ENCODE data around the gene RNF144A.
"Not testable (repeated sequence)": the region's sequence is repeated elsewhere in the genome, so short reads cannot be mapped to it uniquely, and the experiment has no call there.

RNF144A gene, protein sequence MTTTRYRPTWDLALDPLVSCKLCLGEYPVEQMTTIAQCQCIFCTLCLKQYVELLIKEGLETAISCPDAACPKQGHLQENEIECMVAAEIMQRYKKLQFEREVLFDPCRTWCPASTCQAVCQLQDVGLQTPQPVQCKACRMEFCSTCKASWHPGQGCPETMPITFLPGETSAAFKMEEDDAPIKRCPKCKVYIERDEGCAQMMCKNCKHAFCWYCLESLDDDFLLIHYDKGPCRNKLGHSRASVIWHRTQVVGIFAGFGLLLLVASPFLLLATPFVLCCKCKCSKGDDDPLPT

DNA sequence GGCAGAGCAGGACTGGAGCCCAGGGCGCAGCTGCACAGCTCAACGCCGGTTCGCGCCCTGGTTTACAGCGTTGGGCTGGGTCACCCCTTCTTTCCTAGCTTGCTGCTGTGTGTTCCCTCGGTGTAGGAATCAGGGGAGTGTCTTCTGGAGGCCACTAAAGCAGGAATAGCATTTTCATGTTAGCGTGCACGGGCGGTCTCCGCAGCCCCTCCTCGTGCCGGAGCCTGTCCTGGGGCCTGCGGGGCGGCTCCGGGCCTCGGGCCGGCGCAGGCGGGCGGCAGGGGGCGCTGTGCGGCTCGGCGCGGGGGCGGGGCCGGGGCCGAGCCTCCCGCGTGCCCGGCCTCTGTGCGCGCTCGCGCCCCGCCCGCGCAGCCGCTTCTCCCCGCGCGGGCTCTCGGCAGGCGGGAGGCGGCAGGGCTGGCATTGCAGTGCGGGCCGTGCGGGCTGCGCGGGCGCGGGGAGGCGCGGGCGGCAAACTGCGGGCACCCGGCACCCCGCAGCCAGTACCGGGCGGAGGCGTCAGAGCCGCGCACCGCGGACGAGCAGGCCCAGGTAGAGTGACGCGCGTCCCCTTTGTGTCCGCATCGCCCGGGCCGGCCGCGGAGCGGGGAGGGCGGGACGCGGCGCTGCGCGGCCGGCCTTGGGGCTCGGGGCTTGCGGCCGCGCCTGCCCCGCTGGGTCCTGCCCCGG lies at the start of gene RNF144A:
TSS of gene RNF144A (plus strand) at position 342 of the 690 bp plus-strand sequence. CDS start 79,515 bp downstream, outside the sequence.
- DNase-seq, result peak; percentile 30

DNA sequence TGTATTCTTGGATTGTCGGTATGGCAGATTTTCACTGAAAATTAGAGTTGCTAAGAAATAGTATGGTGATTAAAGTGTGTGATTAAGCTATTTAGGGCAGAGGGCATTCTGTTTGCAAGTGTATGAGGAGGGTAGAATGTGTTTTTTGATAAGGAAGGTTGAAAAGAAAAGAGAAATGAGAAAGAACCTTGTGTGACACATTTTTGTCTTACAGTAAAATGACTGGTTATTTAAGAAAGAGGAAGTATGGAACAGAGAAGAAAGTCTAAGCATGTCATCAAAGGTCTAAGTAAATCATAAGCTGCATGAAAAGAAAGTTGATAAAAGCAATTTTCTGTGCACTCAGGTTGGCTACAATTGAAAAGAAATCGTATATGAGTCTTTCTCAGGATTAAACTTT lies 44.8 kb upstream of the RNF144A start:
- DNase-seq, result no peak

DNA sequence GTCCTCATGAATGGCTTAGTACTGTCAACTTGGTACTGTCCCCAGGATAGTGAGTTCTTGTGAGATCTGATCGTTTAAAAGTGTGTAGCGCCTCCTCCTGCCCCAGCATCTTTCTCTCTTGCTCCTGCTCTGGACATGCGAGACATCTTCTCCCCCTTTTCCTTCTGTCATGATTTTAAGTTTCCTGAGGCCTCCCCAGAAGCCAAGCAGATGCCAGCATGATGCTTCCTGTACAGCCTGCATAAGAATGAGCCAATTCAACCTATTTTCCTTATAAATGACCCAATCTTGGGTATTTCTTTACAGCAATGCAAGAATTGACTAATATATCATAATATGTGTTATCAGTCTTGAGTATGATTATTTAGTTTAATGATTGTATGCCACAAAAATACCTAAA lies 43.2 kb upstream of the RNF144A start:
- no peak for DNase-seq

DNA sequence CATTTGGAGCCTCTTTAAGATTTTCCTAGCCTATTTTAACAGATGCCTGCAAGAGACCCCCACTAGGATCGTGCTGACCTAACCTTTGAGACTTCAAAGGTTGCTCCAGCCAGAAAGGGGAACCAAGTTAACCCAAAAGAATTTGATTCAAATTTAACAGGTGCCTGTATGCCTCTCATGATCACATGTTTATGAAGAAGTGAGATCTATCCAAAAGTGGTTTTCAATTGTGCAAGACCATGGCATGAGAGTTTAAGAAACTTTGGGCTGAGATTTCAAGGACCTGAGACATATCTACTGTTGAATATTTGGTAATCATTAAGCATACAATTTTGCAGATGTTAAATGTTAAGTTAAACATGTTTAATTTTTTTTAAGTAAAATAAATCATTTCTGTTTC lies 40.9 kb upstream of the RNF144A start:
- DNase-seq, result no peak

DNA sequence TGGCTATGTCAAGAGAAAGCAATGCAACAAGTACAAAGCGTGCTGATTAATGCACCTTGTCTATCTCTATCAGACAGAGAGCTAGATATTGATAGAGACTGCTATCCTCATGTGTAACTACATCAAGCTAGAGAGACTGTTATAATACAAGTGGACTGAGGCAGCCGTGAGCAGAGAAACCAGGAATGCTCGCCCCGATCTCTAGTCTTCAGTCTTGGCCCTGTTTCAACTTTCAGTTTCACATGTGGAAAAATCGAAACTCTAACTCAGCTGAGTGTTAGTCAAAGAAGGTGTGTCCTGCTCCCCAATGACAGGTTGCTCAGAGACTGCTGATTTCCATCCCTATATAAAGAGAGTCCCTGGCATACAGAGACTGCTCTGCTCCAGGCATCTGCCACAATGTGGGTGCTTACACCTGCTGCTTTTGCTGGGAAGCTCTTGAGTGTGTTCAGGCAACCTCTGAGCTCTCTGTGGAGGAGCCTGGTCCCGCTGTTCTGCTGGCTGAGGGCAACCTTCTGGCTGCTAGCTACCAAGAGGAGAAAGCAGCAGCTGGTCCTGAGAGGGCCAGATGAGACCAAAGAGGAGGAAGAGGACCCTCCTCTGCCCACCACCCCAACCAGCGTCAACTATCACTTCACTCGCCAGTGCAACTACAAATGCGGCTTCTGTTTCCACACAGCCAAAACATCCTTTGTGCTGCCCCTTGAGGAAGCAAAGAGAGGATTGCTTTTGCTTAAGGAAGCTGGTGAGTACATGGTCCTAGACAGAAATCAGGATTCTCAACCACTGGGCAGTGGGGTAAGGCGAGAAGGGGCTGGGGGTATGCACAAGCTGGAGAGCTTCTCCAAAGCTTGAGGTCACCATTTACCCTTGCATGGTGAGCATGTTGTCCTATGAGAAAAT lies 39.6 kb upstream of the RNF144A start, which contains the start of gene RSAD2:
TSS of gene RSAD2 (plus strand) at position 376 of the 903 bp plus-strand sequence. CDS start at position 400, 24 bp downstream.
- peak; percentile 34 for DNase-seq

DNA sequence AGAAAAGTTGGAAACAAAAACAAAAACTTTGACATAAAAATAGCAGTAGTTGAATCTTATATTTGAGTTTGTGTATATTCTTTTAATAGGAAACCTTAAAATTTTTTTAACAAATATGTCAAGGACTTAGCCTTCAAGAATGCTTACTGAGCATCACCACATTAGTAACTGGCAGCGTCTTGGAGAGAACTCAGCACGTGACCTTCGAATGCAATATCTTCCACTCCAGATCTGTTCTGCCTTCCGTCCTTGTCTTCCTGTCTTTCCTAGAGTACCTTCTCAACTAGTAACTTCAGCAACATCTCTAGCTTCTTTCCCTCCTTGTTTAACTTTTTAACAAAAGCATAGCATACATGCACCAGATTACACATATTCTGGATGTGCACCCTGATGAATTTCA lies 38.7 kb upstream of the RNF144A start:
- no peak for DNase-seq

DNA sequence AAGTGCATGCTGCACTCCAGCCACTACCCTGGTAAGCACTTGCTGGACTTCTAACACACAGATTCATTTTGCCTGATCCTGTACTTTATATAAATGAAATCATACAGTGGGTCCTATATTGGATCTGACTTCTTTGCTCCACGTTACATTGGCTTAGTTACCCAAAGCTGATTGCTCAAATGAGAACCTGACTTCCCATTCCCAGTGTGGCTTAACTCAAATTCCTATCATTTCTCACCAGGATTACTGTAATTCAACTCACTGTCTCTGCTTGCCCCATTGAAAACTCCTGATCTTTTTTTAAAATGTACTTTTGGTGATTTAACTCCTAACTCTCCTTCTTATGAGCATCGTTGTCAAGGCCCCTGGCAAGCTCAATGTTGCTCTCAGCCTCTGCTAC lies 38.2 kb upstream of the RNF144A start:
- DNase-seq, result no peak

DNA sequence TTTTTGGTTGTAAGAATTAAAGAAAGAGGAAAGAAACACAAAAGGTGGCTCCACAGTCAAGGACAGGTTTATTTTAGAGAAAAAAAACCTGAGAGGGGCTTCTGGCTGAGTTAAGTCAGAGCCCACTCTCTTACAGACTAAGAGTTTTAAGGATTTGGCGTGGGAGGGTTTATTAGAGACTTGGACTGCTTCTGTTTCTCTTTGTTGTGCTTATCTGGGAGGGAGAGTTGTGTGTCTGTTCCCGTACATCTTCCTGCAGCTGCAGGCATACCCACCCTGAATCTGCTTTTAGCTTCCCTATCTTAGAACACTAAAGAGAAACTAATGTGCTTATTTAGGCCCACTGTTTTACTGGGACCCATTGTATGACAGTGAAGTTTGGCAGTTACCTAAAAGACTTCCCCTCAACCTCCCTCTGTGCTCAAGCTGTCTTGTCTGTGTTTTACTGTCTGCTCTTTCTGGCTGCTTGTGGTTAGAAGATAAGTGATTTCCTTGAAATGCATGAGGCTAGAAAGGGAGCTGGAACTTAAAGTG lies 36.9 kb upstream of the RNF144A start:
- DNase-seq, result no peak

DNA sequence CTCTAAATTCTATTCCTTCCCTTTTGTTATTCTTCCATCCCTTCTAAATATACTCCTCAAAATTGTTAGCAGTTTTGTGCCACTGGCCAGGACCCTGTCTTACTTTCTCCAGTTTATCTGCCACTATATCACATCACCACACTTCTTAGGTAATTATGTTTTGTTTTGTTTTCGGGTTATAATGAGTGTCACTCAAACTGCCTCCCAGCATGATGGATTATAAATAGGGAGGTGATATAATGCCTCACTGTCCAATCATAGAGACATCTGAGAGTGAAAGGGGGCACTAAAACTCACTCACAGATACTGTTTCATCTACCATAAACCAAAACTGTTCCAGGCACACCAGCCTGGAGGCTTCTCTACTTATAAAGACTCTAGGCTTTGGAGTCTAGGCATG lies 36.2 kb upstream of the RNF144A start:
- no peak for DNase-seq

DNA sequence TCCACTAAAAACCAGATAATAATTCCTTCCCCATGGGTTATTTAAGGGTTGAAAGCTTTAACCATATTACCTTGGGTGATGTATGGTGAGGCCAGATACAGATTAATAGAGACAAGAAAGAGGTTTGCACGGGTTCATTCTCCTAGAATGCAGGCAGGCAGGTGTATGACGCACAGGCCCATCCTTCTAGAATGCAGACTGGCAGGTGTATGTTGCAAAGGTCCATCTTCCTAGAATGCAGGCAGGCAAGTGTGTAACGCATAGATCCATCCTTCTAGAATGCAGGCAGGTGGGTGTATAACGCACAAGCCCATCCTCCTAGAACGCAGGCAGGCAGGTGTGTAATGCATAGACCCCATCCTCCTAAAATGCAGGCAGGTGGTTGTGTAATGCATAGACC lies 35.7 kb upstream of the RNF144A start:
- DNase-seq, result no peak

DNA sequence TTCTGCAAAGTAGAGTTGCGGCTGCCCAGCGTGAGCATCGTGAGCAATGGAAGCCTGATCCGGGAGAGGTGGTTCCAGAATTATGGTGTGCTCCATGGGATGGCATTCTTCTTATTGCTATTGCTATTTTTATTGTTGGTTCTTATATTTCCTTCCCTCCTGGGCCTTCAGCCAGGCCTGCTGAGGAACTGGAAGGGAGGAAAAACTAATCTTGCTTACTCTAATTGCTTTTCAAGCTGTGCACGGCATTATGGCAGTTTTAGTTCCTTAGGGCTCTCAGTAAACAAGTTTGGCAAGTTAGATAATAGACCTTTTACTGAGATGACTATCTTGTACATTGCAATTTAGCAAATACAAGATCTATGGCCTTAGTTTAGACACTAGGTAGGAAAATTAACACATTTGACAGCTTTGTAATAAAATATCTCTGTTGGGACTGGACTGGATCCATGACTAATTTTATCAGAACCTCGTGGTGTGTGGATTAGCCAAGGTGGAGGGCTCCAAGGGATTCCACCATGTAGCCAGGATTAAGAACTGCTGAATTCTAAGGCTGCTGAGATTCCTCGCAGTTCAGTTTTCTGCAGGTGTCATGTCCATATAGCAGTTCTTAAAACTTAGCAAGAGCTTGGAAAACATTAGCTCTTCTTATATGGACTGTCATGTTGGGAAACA lies 33.6 kb upstream of the RNF144A start:
- no peak for DNase-seq

DNA sequence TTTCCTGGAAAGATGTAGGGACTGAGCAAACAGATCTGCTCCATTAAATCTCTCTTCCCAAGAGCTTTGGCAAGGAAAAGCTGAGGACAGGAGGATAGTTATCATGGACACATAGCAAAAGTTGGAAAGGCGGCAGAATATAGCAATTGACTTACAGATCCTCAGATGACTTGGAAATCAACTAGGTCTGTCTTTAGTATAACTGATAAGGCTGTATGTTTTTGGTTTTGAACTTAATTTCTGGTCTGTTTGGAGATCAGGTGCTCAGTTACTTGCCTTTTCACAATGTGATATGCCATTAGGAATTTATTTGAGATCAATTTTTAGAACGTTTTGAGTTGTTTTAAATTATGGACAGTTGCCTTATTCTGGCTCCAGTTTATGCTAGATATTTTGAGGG lies 31.7 kb upstream of the RNF144A start:
- DNase-seq, result no peak

DNA sequence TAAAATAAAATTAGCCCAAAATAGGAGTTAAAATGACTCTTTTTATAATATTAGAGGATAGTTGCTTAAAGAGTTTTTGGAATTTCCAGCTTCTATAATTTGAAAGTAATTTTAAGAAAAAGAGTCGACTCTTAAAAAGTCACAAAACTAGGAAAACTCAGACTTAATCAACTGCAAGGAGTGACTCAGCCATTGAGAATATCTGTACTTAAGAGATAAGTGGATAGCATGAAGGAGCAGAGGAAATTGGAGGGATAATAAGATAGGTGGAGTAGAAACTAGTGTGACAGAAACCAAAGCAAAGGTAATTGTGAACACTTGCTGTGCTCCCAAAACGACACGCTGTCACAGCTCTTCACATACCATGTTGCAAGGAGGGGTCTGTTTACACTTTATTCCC lies 31.2 kb upstream of the RNF144A start:
- no peak for DNase-seq

DNA sequence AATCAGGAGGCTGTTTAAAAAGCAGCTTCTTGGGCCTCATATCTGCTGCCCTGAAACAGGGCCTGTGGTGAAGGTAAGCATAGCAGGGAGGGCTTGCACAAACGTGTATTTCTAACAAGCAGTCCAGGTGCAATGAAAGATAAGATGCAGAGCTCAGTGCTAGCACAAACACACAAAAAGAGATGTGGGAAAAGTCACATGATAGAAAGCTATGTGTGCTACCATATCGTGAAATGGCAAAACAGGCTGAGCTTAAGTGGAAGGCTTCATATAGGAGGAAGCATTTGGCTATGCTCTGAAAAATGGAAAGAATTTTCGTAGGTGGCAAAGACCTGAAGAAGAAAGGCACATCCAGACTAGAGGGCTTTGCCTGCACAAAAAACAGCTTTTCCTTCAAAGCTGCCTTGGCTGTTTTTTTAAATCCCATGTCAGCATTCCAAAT lies 29.4 kb upstream of the RNF144A start:
- no peak for DNase-seq

DNA sequence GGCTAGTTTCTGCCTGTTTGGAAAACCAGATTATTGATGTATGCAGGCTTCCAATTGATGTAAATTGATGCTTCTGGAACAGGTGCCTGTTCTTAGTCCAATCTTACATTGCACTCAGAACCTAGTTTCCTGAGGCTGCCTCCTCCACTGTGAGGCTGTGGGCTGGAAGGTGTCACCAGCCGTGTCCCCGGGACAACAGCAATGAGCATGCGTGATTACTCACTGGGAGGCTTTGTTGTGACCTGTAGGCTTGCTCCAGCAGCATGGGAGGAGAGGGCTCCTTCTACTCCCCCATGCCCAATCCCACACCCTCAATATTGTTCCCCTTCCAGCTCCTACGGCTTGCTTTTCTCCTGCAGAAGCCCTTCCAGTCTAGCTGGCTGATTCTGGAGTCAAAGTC lies 28.5 kb upstream of the RNF144A start:
- DNase-seq, result no peak

DNA sequence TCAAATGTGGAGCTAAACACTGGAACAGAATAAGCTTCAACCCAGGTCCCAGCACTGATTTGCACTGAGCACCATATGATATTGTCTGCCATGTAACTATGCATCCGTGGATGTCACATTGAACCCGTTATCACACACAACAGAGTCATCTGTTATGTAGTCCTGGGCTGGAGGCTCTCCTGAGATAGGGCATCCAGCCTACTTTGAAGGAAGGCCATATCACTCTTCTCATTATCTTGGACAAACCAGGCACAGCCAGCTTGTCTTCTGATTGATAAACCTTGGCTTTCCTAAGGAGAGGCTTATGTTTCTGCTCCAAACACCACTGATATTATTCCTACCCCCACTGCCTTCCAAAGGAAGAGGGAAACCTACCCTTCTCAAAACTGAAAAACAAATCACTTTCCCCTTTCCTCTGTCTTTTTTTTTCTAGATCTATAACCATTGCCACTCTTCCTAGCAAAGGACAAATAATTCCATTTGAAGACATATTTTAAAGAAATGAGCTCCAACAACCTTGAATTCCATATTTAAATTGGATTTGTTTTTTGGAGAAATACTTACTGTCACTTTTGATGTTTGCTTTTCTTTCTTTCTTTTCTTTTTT lies 23.2 kb upstream of the RNF144A start:
- DNase-seq, result no peak

DNA sequence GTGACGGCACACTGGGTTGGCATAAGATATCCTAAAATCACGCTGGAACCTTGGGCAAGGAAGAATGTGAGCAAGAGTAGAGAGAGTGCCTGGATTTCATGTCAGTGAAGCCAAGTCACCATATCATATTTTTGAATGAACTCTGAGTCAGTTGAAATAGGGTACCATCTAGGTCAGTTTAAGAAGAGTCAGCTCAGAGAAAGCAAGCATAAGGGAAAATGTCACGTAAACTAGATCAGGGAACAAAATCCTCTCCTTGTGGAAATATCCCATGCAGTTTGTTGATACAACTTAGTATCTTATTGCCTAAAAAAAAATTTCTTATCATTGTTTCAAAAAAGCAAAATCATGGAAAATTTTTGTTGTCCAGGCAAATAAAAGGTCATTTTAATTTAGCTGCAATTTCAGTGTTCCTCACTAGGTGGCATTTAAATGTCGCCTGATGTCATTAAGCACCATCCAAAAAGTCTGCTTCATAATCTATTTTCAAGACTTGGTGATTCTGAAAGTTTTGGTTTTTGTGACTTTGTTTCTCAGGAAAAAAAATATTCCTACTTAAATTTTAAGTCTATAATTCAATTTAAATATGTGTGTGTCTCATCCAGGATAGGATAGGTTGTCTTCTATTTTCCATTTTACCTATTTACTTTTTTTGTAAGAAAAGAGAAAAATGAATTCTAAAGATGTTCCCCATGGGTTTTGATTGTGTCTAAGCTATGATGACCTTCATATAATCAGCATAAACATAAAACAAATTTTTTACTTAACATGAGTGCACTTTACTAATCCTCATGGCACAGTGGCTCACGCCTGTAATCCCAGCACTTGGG lies 20.1 kb upstream of the RNF144A start:
- peak; percentile 4 for DNase-seq

DNA sequence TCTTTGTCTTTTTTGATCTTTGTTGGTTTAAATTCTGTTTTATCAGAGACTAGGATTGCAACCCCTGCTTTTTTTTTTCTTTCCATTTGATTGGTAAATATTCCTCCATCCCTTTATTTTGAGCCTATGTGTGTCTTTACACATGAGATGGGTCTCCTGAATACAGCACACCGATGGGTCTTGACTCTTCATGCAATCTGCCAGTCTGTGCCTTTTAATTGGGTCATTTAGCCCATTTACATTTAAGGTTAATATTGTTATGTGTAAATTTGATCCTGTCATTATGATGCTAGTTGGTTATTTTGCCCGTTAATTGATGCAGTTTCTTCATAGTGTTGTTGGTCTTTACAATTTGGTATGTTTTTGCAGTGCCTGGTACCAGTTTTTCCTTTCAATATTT lies 14.6 kb upstream of the RNF144A start:
- not testable (repeated sequence) for DNase-seq

DNA sequence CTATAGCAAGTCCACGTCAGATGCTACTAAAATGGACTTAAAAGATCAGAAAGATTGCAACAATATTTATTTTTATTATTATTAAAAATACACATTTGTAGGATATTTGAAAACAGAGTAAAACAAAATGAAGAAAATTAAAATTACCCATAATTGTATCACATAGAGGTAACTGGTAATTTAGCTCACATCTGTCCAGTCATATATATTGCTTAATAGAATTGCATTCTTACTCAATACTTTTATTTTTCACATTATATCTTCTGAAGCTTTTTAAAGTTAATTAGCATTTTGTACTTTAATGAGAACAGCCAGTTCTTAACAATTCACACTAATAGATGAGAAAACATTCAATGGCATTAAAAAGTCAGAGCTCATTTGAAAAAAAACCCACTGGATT lies 11.5 kb upstream of the RNF144A start:
- no peak for DNase-seq

DNA sequence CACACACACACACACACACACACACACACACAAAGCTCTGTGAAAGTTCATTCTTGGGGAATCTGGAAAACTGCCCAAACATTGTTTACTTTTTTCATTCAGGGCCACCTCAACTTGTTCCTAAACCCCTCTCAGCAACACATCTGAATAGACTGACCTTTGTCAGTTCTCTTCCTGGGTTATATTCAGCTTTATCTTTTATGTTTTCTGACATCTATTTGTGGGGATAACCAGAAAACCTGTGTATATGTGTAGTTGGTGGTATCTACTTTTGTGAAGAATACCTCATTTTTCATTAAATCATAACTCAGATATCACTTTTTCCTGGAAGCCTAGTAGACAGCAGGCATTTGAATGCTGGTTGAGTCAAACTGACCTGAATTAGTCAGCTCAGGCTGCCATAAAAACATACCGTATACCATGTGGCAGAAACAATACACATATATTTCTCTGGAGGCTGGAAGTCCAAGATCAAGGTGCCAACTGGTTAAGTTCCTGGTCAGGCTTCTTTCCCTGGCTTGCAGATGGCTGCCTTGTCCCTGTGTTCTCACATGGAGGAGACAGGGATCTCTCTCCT lies 11.0 kb upstream of the RNF144A start:
- no peak for DNase-seq

DNA sequence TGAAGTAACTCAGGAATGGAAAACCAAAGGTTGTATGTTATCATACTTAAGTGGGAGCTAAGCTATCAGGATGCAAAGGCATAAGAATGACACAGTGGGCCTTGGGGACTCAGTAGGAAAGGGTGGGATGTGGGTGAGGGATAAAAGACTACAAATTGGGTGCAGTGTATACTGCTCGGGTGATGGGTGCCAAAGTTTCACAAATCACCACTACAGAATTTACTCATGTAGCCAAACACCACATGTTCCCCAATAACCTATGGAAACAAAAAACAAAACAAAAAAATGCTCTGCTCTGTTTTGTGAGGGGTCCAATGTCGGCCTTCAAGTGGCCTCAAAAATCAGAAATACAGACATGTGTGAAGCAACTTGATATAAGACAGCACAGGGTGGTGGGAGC lies 8.9 kb upstream of the RNF144A start:
- DNase-seq, result no peak
